ENCODE measurements around the gene ATOX1. TPM values are rescaled to one million over a fixed set of nuclear protein-coding genes. Genes with fewer than 3 reads are reported as not detected.

The ATOX1 gene
- total and polyA plus RNA-seq, 2 of the 4 experiments (the other 2 are of a cell fraction): 56.3 to 360 TPM

DNA sequence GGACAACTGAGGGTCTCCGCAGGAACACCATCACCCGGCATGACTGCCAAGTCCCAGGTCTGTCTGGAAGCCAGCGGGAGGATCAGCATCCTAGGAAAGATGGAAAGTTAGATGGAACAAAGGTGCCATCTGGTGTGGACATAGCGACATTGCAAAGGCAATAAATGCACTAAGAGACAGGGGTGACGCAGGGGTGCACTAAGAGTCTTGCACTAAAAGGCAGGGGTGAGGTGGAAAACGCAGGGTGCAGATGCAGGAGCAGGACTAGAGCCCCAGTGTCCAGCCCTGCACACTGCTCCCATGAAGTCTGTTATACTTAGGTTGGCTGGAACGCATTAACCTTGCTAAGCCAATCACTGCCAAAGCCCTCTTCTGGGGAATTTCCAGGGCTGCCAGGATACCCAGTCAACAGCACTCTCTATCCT lies 15.5 kb downstream of the ATOX1 start:
- in situ Hi-C loops (cut with MboI; ENCODE audit: low sequenced_read_pairs): loop anchor here (5.0 to 10.0 kb wide), 3 partner anchors 81 to 598 kb away; no protein-coding TSS in a partner anchor
- Histone ChIP-seq H3K27me3 (ENCODE audit: control insufficient read depth, insufficient read depth, low read length) (no peaks in the 10 kb centered on the region), H2BK120ac (ENCODE audit: low read depth, low read length) (peak overlapping the region; percentile 82), H4K91ac (ENCODE audit: insufficient read depth, low read depth, low read length) (peak overlapping the region; percentile 73), H4K5ac (ENCODE audit: low read depth, low read length) (peak overlapping the region; percentile 23; the same call in 1 of the 2 replicates), H3K14ac (replicated peaks; ENCODE audit: low read depth, low read length) (0 out of 2 replicates have a peak overlapping the region, but pooled peaks have one; percentile 14), H2BK20ac (ENCODE audit: low read depth, low read length) (peak overlapping the region; percentile 72), H3K27ac (ENCODE audit: insufficient read depth, low read length) (peak overlapping the region; percentile 5; the same call in 1 of the 2 replicates), H3K23ac (ENCODE audit: low read depth, low read length) (no peak overlapping the region), H4K20me1 (ENCODE audit: insufficient read depth, low read length) (0 out of 2 replicates have a peak, but pooled peaks cover 4% of the 10 kb centered on the region), H3K18ac (ENCODE audit: low read depth, low read length) (peak overlapping the region; percentile 42; the same call in 1 of the 2 replicates), H3K9me3 (ENCODE audit: control insufficient read depth, insufficient read depth, low read length) (no peaks in the 10 kb centered on the region), H2BK5ac (ENCODE audit: low read depth, low read length, poor library complexity, severe bottlenecking) (peak overlapping the region; percentile 98), H3K9me1 (ENCODE audit: insufficient read depth, low read length) (peaks cover 15% of the 10 kb centered on the region), H3K36me3 (ENCODE audit: control insufficient read depth, insufficient read depth, low read length) (peaks cover 9% of the 10 kb centered on the region), H2AK5ac (ENCODE audit: low read depth, low read length) (peak overlapping the region; percentile 84), H2AFZ (replicated peaks; ENCODE audit: low read length, poor library complexity) (no peak overlapping the region), H3K79me1 (ENCODE audit: low read depth in 1 of 2, low read length in 2 of 2) (peaks cover 8 to 40% of the 10 kb centered on the region in 2 experiments; a peak in 3 of 4 replicates), H2AK9ac (replicated peaks; ENCODE audit: low read depth, low read length, poor library complexity) (peak overlapping the region; percentile 0), H3K4me1 (ENCODE audit: control insufficient read depth, insufficient read depth, low read length) (peaks cover 23% of the 10 kb centered on the region), H3K4me2 (ENCODE audit: low read depth, low read length) (no peak overlapping the region), H3K56ac (ENCODE audit: extremely low read depth, insufficient read depth, low read length) (no peak overlapping the region), H4K8ac (ENCODE audit: low read depth in 2 of 2, low read length in 2 of 2) (peak overlapping the region in 1 of 2 experiments; percentile 76; a peak in 2 of 4 replicates), H3K9ac (ENCODE audit: low read depth, low read length) (no peak overlapping the region), H3K4ac (ENCODE audit: low read depth, low read length) (peak overlapping the region; percentile 69), H3K4me3 (ENCODE audit: insufficient read depth, low read depth, low read length) (no peak overlapping the region), H2BK15ac (ENCODE audit: low read depth, low read length) (peak overlapping the region; percentile 60; the same call in 1 of the 3 replicates)
- intact Hi-C loops (cut with micrococcal nuclease): loop anchor here (1.0 to 5.0 kb wide), 4 partner anchors 221 to 426 kb away; partner anchors contain the start of gene SLC36A1
- ChIA-PET CTCF (interaction anchor here (0.6 to 4.9 kb wide), 5 partner anchors 27 to 91 kb away, joined by 3 to 55 read pairs (median 5); no protein-coding TSS in a partner anchor), POLR2A (ENCODE audit: unreplicated experiment) (interaction anchor here (0.8 kb wide), 1 partner anchor 60 kb away, joined by 4 read pairs; no protein-coding TSS in a partner anchor)
- DNase-seq: peak; percentile 74
- BruUV-seq (replicated peaks): no TSS peak
- no peak for TF ChIP-seq CHD1 (IDR thresholded peaks at IDR 0.05; ENCODE audit: low read depth, low read length)
- TF ChIP-seq, protein P1, sequence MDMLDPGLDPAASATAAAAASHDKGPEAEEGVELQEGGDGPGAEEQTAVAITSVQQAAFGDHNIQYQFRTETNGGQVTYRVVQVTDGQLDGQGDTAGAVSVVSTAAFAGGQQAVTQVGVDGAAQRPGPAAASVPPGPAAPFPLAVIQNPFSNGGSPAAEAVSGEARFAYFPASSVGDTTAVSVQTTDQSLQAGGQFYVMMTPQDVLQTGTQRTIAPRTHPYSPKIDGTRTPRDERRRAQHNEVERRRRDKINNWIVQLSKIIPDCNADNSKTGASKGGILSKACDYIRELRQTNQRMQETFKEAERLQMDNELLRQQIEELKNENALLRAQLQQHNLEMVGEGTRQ (IDR thresholded peaks at IDR 0.05; ENCODE audit: low read depth, low read length): no peak
- TF ChIP-seq FOS (IDR thresholded peaks at IDR 0.05; ENCODE audit: low read depth, low read length): no peak
- TF ChIP-seq BHLHE40 (IDR thresholded peaks at IDR 0.05; ENCODE audit: low read depth, low read length): no peak
- TF ChIP-seq MAZ (IDR thresholded peaks at IDR 0.05; ENCODE audit: borderline replicate concordance, low read depth, low read length): no peak
- TF ChIP-seq RAD21 (IDR thresholded peaks at IDR 0.05; ENCODE audit: low read length): peak; percentile 88
- peak; percentile 35; the same call in 1 of the 2 replicates for TF ChIP-seq POLR2A (IDR thresholded peaks at IDR 0.05; ENCODE audit: low read depth, low read length)
- TF ChIP-seq, protein P2, sequence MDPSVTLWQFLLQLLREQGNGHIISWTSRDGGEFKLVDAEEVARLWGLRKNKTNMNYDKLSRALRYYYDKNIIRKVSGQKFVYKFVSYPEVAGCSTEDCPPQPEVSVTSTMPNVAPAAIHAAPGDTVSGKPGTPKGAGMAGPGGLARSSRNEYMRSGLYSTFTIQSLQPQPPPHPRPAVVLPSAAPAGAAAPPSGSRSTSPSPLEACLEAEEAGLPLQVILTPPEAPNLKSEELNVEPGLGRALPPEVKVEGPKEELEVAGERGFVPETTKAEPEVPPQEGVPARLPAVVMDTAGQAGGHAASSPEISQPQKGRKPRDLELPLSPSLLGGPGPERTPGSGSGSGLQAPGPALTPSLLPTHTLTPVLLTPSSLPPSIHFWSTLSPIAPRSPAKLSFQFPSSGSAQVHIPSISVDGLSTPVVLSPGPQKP (IDR thresholded peaks at IDR 0.05; ENCODE audit: borderline replicate concordance, low read depth, low read length): no peak
- no peak for TF ChIP-seq MAFK (IDR thresholded peaks at IDR 0.05; ENCODE audit: low read depth, low read length)
- TF ChIP-seq SMC3 (IDR thresholded peaks at IDR 0.05; ENCODE audit: low read depth, low read length): peak; percentile 84
- TF ChIP-seq, protein P3, sequence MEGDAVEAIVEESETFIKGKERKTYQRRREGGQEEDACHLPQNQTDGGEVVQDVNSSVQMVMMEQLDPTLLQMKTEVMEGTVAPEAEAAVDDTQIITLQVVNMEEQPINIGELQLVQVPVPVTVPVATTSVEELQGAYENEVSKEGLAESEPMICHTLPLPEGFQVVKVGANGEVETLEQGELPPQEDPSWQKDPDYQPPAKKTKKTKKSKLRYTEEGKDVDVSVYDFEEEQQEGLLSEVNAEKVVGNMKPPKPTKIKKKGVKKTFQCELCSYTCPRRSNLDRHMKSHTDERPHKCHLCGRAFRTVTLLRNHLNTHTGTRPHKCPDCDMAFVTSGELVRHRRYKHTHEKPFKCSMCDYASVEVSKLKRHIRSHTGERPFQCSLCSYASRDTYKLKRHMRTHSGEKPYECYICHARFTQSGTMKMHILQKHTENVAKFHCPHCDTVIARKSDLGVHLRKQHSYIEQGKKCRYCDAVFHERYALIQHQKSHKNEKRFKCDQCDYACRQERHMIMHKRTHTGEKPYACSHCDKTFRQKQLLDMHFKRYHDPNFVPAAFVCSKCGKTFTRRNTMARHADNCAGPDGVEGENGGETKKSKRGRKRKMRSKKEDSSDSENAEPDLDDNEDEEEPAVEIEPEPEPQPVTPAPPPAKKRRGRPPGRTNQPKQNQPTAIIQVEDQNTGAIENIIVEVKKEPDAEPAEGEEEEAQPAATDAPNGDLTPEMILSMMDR (conservative IDR thresholded peaks at IDR 0.05; ENCODE audit: low read depth, low read length): peak; percentile 76
- peak; percentile 16 for TF ChIP-seq RCOR1 (IDR thresholded peaks at IDR 0.05; ENCODE audit: insufficient replicate concordance, low read length)
- TF ChIP-seq MXI1 (IDR thresholded peaks at IDR 0.05; ENCODE audit: borderline replicate concordance, low read depth, low read length): no peak
- dilution Hi-C loops (cut with HindIII; ENCODE audit: low sequenced_read_pairs, unreplicated experiment): no loop called here
- WGBS, 2 experiments (ENCODE audit: extremely low coverage in 2 of 2, insufficient read length in 1 of 2): 34% methylated on average over 3 of the region's 7 CpGs; no CpG with 5 or more reads in 1 of the 2 experiments
- ATAC-seq (ENCODE audit: low read depth): 0 out of 2 replicates have a peak, but pooled peaks have one; percentile 10

Data from IMR-90 (cell line).